HCT116 (cell line): ENCODE measurements around the gene NPPC. TPM values are rescaled to one million over a fixed set of nuclear protein-coding genes. Genes with fewer than 3 reads are reported as not detected.

ENCODE experiments used
- ATAC-seq: fragments of 200-7000 bp; cut with Tn5 transposase; 2 replicates; pipeline ENCODE4 v1.9.1; 2020; ENCODE audit warnings: mild to moderate bottlenecking, moderate library complexity
- BruUV-seq: library from RNA; stranded (reverse); fragments of 400-500 nt; replicated peaks from 2 replicates; lab custom pipeline; 2021; lab: Mats Ljungman, UMichigan
- CTCF ChIA-PET: fragments of 300-600 bp; sonication (Branson Sonifier 250); formaldehyde crosslinking; loops from one replicate; lab custom pipeline; 2021; ENCODE audit warnings: antibody characterized with exemption; lab: Charles Lee
- POLR2A ChIA-PET: fragments of 300-600, 350-600 bp; sonication (Branson Sonifier 250); formaldehyde crosslinking; loops from one replicate; lab custom pipeline; 2021; ENCODE audit warnings: antibody characterized with exemption; lab: Charles Lee
- RAD21 ChIA-PET, 2 experiments: fragments of 300-600 bp; sonication (Branson Sonifier 250); formaldehyde crosslinking; loops; one replicate each; lab custom pipeline; 2023; ENCODE audit warnings: low total read pairs in 2 of 2; ENCODE audit not compliant: uncharacterized antibody in 2 of 2, unreplicated experiment in 2 of 2, low non-redundant PET in 1 of 2; lab: Charles Lee
- DNase-seq: peaks from one replicate; pipeline ENCODE4 v3.0.0-alpha.2; 2010; ENCODE audit warnings: low read depth, low spot score
- H2AFZ ChIP-seq: fragments of 200-600 bp; shearing (Covaris generic), sonication (generic); 2 replicates; pipeline ENCODE4 v1.6.1; 2017; ENCODE audit warnings: low read depth, mixed run types, mixed read lengths, antibody characterized with exemption, low read length; ENCODE audit not compliant: poor library complexity, severe bottlenecking
- H3K27ac ChIP-seq: 2 replicates; pipeline ENCODE4 v1.5.1; 2012; ENCODE audit warnings: low read depth, low read length
- H3K27me3 ChIP-seq: fragments of 200-600 bp; sonication (generic); 2 replicates; pipeline ENCODE4 v1.6.1; 2016; ENCODE audit warnings: mixed run types, low read length, mixed read lengths; ENCODE audit not compliant: insufficient read depth
- H3K36me3 ChIP-seq, 2 experiments: fragments of 200-500 bp in 1 of 2; fragments of 200-600 bp in 1 of 2; sonication (Bioruptor generic) in 1 of 2; sonication (generic) in 1 of 2; 2 replicates each; pipeline versions ENCODE4 v1.5.1 to v1.6.1; 2014 to 2016; ENCODE audit warnings: low read length in 2 of 2, inconsistent platforms in 1 of 2, mixed read lengths in 1 of 2, mixed run types in 1 of 2; ENCODE audit not compliant: insufficient read depth in 2 of 2, control insufficient read depth in 1 of 2
- H3K4me1 ChIP-seq, 2 experiments: fragments of 200-600 bp in 1 of 2; sonication (generic) in 1 of 2; 2 replicates each; pipeline versions ENCODE4 v1.5.1 to v1.6.1; 2012 to 2017; ENCODE audit warnings: low read length in 2 of 2, inconsistent platforms in 1 of 2, mild to moderate bottlenecking in 1 of 2, mixed read lengths in 1 of 2, mixed run types in 1 of 2, moderate library complexity in 1 of 2; ENCODE audit not compliant: insufficient read depth in 2 of 2, control insufficient read depth in 1 of 2
- H3K4me2 ChIP-seq: fragments of 200-600 bp; sonication (generic); 2 replicates; pipeline ENCODE4 v1.6.1; 2017; ENCODE audit warnings: mixed run types, low read length, mixed read lengths
- H3K4me3 ChIP-seq, 2 experiments: fragments of 200-600 bp in 1 of 2; sonication (generic) in 1 of 2; replicated peaks in 1 of 2; 2 replicates each; pipeline ENCODE4 v1.5.1; 2011 to 2016; ENCODE audit warnings: low read length in 2 of 2, control low read depth in 1 of 2, low read depth in 1 of 2, mild to moderate bottlenecking in 1 of 2, mixed read lengths in 1 of 2, mixed run types in 1 of 2
- H3K79me2 ChIP-seq: fragments of 200-600 bp; sonication (generic); 2 replicates; pipeline ENCODE4 v1.6.1; 2017; ENCODE audit warnings: mild to moderate bottlenecking, mixed run types, low read length, moderate library complexity, mixed read lengths; ENCODE audit not compliant: insufficient read depth
- H3K9ac ChIP-seq: fragments of 200-600 bp; sonication (generic); 2 replicates; pipeline ENCODE4 v1.6.1; 2016; ENCODE audit warnings: low read length, mixed read lengths
- H3K9me2 ChIP-seq: fragments of 200-600 bp; sonication (generic), shearing (Covaris generic); 2 replicates; pipeline ENCODE4 v1.6.1; 2017; ENCODE audit warnings: mixed run types, mild to moderate bottlenecking, moderate library complexity; ENCODE audit not compliant: insufficient read depth
- H3K9me3 ChIP-seq, 2 experiments: fragments of 200-500 bp in 1 of 2; fragments of 200-600 bp in 1 of 2; sonication (Bioruptor generic) in 1 of 2; sonication (generic) in 1 of 2; 2 replicates each; pipeline ENCODE4 v1.6.1; 2014 to 2017; ENCODE audit warnings: low read length in 2 of 2, mixed read lengths in 2 of 2, inconsistent platforms in 1 of 2, low read depth in 1 of 2, mild to moderate bottlenecking in 1 of 2, mixed run types in 1 of 2, moderate library complexity in 1 of 2; ENCODE audit not compliant: control insufficient read depth in 1 of 2, insufficient read depth in 1 of 2
- H4K20me1 ChIP-seq: fragments of 200-600 bp; sonication (generic), shearing (Covaris generic); 2 replicates; pipeline ENCODE4 v1.6.1; 2017; ENCODE audit warnings: mixed run types, mild to moderate bottlenecking, moderate library complexity; ENCODE audit not compliant: insufficient read depth
- ATF3 ChIP-seq: IDR thresholded peaks from 2 replicates; pipeline ENCODE4 v1.6.1; 2012
- EZH2 ChIP-seq: fragments of 200-600 bp; sonication (generic); IDR thresholded peaks from 2 replicates; pipeline ENCODE4 v1.6.1; 2017; ENCODE audit warnings: antibody characterized with exemption, mixed run types
- EZH2phosphoT487 ChIP-seq: fragments of 200-600 bp; IDR thresholded peaks from 2 replicates; pipeline ENCODE4 v1.6.1; 2018; ENCODE audit warnings: antibody characterized with exemption, borderline replicate concordance
- POLR2AphosphoS5 ChIP-seq: IDR thresholded peaks from 2 replicates; pipeline ENCODE4 v1.6.1; 2011; ENCODE audit warnings: mild to moderate bottlenecking, low read depth, low read length, moderate library complexity
- TCF7L2 ChIP-seq: IDR thresholded peaks from 2 replicates; pipeline ENCODE4 v1.7.0; 2011; ENCODE audit warnings: borderline replicate concordance, inconsistent platforms; ENCODE audit not compliant: insufficient read depth, insufficient read length; ENCODE audit errors: extremely low read depth
- YY1 ChIP-seq: IDR thresholded peaks from 2 replicates; pipeline ENCODE4 v1.6.1; 2011; ENCODE audit warnings: low read length, low read depth, moderate library complexity, mild to moderate bottlenecking; ENCODE audit not compliant: insufficient replicate concordance; ENCODE audit errors: extremely low read depth
- ZFX ChIP-seq: fragments of 450-650 bp; IDR thresholded peaks from 2 replicates; pipeline ENCODE4 v1.6.1; 2017
- ZNF274 ChIP-seq: fragments of 200-500 bp; sonication (Bioruptor generic); IDR thresholded peaks from 2 replicates; pipeline ENCODE4 v1.6.1; 2014; ENCODE audit warnings: mild to moderate bottlenecking, low read depth, low read length, inconsistent platforms
- intact Hi-C: fragments of 100-400 bp; cut with micrococcal nuclease; formaldehyde crosslinking; loops from 2 replicates; pipeline ENCODE4 v1.10.0; 2022
- total RNA-seq: library from RNA; stranded (reverse); gene quantifications from one replicate; pipeline ENCODE4 v1.2.1, GENCODE V29; 2021; ENCODE audit not compliant: unreplicated experiment

Gene NPPC
- total RNA-seq, 1 experiment from 2014 or later: 0.52 TPM

GRCh38 chr2:231909631-231910030 is 16.6 kb downstream of the NPPC start:
- H3K4me1 ChIP-seq: peaks cover 0 to 6% of the 10 kb centered on the region in 2 experiments; a peak in 1 of 4 replicates
- no peak overlapping the region for H3K4me2 ChIP-seq
- no peak overlapping the region for H3K9ac ChIP-seq
- no peaks in the 10 kb centered on the region for H4K20me1 ChIP-seq
- POLR2A ChIA-PET: interaction anchor here (1.3 kb wide), 1 partner anchor 9 kb away, joined by 3 read pairs; no protein-coding TSS in a partner anchor
- BruUV-seq: no TSS peak
- no peaks in the 10 kb centered on the region for H3K9me2 ChIP-seq
- no peak overlapping the region for H2AFZ ChIP-seq
- H3K4me3 ChIP-seq: no peak overlapping the region
- no peaks in the 10 kb centered on the region for H3K9me3 ChIP-seq
- RAD21 ChIA-PET: no interaction called here
- no peaks in the 10 kb centered on the region for H3K36me3 ChIP-seq
- H3K27me3 ChIP-seq: no peaks in the 10 kb centered on the region
- no peak for DNase-seq
- ATAC-seq: no peak
- intact Hi-C loops: no loop called here
- no peak for TF ChIP-seq ATF3
- no peak for TF ChIP-seq ZFX
- no peak for TF ChIP-seq EZH2
- TF ChIP-seq YY1: no peak
- TF ChIP-seq POLR2AphosphoS5: no peak
- H3K79me2 ChIP-seq: no peaks in the 10 kb centered on the region
- H3K27ac ChIP-seq: no peak overlapping the region
- CTCF ChIA-PET: interaction anchor here (3.3 kb wide), 1 partner anchor 9 kb away, joined by 13 read pairs; no protein-coding TSS in a partner anchor

GRCh38 chr2:231908584-231908983 is 17.6 kb downstream of the NPPC start:
- Histone ChIP-seq H3K4me3 (no peak overlapping the region), H3K9ac (no peak overlapping the region), H3K4me2 (no peak overlapping the region), H3K36me3 (no peaks in the 10 kb centered on the region), H4K20me1 (no peaks in the 10 kb centered on the region), H3K27me3 (no peaks in the 10 kb centered on the region), H3K79me2 (no peaks in the 10 kb centered on the region), H3K9me3 (no peaks in the 10 kb centered on the region), H3K27ac (no peak overlapping the region), H2AFZ (no peak overlapping the region), H3K4me1 (peaks cover 0 to 6% of the 10 kb centered on the region in 2 experiments; a peak in 1 of 4 replicates), H3K9me2 (no peaks in the 10 kb centered on the region)
- BruUV-seq: no TSS peak
- TF ChIP-seq EZH2phosphoT487 (no peak), TCF7L2 (no peak), ZNF274 (no peak)
- ATAC-seq (no peak), DNase-seq (no peak)
- ChIA-PET CTCF (interaction anchor here (3.4 kb wide), 1 partner anchor 233 kb away, joined by 13 read pairs; no protein-coding TSS in a partner anchor), POLR2A (no interaction called here), RAD21 (no interaction called here)
- intact Hi-C loops: no loop called here
